CD4-positive, alpha-beta T cell treated with Interleukin-1 beta for 1 hour (primary cell): Measurements from ENCODE around the gene EDIL3.

Experiments
- DNase-seq, 2 donors: peaks; one replicate each; pipeline ENCODE4 v3.0.0-alpha.2; 2020 to 2022

The EDIL3 gene

GRCh38 chr5:84384604-84385575 is at the start of gene EDIL3:
TSS of gene EDIL3 (minus strand) at chr5:84384880. CDS start at chr5:84384374, 506 bp downstream.
- DNase-seq: no peak

- DNase-seq: no peak
These were observed 48.8 kb upstream of the EDIL3 start for GRCh38 chr5:84433461-84433860.

GRCh38 chr5:84430863-84431663 is 46.4 kb upstream of the EDIL3 start:
- DNase-seq: no peak

GRCh38 chr5:84430079-84430478 is 45.4 kb upstream of the EDIL3 start:
- no peak for DNase-seq

- no peak for DNase-seq
These were observed 40.7 kb upstream of the EDIL3 start for GRCh38 chr5:84425365-84425881.

GRCh38 chr5:84419742-84420141 is 35.1 kb upstream of the EDIL3 start:
- no peak for DNase-seq

- DNase-seq: no peak
These were observed 27.3 kb upstream of the EDIL3 start for GRCh38 chr5:84411832-84412605.

GRCh38 chr5:84406111-84406510 is 21.4 kb upstream of the EDIL3 start:
- DNase-seq: no peak

- DNase-seq: no peak
These were observed 19.1 kb upstream of the EDIL3 start for GRCh38 chr5:84403773-84404172.

- no peak for DNase-seq
These were observed 12.7 kb upstream of the EDIL3 start for GRCh38 chr5:84397385-84397784.

GRCh38 chr5:84393969-84394368 is 9.3 kb upstream of the EDIL3 start:
- no peak for DNase-seq

- no peak for DNase-seq
These were observed 8.2 kb upstream of the EDIL3 start for GRCh38 chr5:84392836-84393235.

GRCh38 chr5:84385705-84386104 is 1.0 kb upstream of the EDIL3 start:
- DNase-seq: no peak

GRCh38 chr5:84383816-84384603 is 670 bp downstream of the EDIL3 start:
- no peak for DNase-seq

- no peak for DNase-seq
These were observed 1.3 kb downstream of the EDIL3 start for GRCh38 chr5:84383296-84383815.

GRCh38 chr5:84382363-84383295 is 2.1 kb downstream of the EDIL3 start:
- DNase-seq: no peak

- no peak for DNase-seq
These were observed 2.9 kb downstream of the EDIL3 start for GRCh38 chr5:84381502-84382362.

- no peak for DNase-seq
These were observed 4.9 kb downstream of the EDIL3 start for GRCh38 chr5:84379749-84380148.

GRCh38 chr5:84378961-84379360 is 5.7 kb downstream of the EDIL3 start:
- DNase-seq: no peak
